GM18502 (cell line): Measurements from ENCODE around the gene SERPINA9.

ENCODE experiments used
- ATAC-seq: cut with Tn5 transposase; IDR thresholded peaks from one replicate; pipeline ENCODE4 v1.9.1; 2021; ENCODE audit warnings: mild to moderate bottlenecking; ENCODE audit not compliant: unreplicated experiment, poor library complexity

SERPINA9 gene

DNA sequence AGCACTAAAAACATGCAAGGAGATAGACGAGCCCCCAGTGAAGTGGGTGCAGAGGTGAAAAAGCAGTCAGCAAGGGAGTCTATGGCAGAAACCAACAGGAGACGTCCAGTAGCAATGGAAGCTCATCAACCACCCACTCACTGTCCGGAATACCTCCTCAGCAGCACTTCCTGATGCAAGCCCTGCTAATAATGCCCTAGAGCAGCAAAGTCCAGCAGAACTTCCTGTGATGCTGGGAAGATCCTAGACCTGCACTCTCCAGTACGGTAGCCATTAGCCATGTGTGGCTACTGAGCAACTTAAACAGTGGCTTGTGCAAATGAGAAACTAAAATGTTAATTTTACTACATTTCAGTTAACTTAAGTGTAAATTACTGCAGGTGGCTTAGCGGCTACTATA lies 11.0 kb downstream of the SERPINA9 start:
- no peak for ATAC-seq

DNA sequence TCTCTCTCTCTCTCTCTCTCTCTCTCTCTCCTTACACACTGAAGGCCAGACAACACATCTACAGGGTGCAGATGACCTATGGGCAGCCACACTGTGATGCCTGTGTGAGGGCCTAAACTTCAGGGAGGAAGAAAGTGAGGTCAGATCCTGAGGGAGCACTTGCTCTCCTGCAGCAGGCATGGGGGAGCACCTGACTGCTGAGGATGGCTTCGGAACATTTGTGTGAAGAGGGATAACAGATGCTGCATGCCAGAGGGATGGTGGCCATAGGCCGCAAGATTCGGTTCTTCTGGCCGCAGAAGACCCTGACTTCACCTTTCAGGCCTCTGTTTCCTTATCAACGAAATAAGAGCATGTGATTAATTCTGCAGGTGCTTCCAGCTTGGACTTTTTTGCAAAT lies 11.7 kb downstream of the SERPINA9 start:
- ATAC-seq = no peak

- ATAC-seq = no peak
Observed at GRCh38 chr14:94462763-94463572, 13.0 kb downstream of the SERPINA9 start.

DNA sequence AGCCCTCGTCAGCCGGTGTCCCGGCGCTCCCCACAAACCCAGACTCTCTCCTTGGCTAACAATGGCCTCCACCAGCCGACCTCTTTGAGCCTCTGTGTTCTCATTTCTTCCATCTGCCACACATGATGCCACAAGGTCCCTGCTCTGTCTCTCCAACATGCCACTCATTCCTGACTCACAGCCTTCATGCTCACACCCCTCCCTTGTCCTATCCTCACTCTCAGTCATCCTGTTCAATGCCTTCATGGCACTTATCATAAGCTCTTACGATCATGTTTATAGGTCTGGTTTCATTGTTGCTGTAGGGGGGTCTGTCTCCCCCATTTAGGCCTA lies 13.8 kb downstream of the SERPINA9 start:
- no peak for ATAC-seq

DNA sequence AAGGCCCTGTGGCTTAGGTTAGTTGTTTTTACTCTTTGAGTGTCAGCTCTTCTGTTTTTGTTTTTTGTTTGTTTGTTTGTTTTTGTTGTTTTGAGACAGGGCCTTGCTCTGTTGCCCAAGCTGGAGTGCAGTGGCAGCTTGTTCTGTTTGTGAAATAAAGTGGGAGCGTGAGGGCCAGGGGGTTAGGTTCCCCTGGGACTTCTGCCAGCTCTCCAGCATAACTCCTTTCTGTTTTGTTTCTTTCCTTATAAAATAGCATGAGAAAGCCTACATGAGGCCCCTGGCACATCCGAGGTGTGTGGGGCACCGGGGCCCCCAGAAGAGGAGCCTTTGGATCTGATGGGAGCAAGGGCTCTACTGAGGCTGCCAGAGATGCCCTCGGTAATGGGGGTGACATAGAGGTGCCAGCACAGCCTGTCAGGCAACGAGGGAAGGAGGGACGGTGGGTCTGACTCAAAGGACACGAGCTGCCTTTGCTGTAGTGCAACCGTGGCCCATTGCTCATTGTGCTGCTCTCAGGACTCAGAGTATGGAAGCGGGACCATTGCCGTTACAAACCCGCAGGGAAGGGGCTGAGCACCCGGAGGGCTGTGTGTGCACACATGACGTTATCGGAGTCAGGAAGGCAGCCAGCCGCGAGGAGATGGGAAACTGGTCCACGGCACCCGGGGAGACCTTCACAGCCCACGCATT lies 14.3 kb downstream of the SERPINA9 start:
- no peak for ATAC-seq

- ATAC-seq = no peak
Observed at GRCh38 chr14:94460631-94461416, 15.2 kb downstream of the SERPINA9 start.

DNA sequence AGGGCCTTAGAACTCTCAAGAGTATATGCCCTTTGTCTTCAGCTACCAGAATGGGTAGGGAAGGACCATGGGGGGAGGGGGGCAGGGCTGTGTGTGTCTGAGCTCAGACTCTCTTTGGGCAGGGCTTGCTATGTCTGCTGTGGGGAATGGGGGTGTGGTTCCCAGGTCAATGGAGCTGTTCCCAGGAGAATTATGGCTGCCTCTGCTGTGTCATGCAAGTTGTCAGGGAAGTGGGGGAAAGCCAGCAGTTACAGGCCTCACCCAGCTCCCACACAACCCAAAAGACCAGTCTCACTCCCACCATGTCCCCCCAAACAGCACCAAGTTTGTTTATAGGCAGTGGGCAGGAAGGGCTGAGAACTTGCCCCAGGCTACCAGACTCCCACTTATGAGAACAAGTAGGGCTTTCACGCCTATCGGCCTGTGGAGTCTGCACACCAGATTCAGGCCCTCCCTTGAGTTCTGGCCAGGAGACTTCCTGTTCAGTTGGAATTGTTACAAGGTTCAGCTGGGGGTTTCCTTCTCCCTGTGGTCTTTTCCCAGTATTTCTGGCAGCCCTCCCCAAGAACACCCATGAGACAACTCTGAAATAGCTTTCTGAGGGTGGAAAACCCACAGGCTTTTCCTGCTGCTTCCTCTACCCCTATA lies 17.3 kb downstream of the SERPINA9 start:
- ATAC-seq = no peak

- no peak for ATAC-seq
Observed at GRCh38 chr14:94458096-94458495, 17.9 kb downstream of the SERPINA9 start.

GRCh38 chr14:94455928-94456327 lies 20.1 kb downstream of the SERPINA9 start:
- no peak for ATAC-seq

GRCh38 chr14:94451826-94452225 lies 24.2 kb downstream of the SERPINA9 start:
- ATAC-seq = no peak

DNA sequence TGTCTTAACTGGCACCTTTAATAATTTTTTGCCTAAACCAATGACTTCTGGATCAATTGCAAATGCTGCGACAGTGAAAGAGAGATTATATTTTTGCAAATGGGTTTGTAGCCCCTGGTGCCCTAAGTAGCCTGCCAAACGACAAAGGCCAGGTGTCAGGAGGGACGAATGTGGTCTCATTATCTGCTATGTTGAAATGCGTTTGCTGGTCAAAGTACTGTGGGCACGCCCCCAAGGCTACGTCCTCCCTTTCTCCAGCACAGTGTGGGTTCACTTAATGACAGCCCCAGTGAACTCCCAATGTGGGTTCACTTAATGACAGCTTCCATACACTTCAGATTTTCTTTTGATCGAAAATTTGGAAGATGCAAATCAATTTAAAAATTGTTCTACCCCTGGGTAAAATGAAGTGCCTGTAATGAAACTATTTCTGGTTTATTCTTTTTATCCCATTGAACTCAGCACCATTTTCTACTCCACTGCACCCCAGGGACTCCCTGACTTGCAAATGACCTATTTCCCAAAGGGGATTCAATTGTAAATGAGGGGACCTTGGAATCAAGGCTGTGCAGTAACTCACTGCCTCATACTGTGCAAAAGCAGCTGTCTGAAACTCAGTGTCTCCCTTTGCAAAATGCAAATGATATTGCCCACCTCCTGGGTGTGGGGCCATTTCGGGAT lies 24.8 kb downstream of the SERPINA9 start:
- ATAC-seq = no peak

DNA sequence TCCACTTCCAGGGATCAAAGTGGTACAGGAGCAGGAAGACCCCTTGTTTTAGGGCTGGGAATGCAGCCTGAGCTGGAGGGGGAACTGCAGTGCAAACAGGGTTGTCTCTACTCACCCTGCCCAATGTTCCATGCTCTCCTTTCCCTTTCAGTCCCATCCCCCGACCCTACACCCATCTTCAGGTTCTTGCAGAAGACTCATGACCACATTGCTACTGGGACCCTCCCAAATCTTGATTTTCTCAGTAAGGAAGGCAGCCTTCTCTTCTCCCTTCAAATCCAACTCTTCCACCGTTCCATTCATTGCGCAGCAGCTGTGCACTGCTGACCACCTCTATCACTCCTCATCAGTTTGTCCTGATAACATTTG lies 25.3 kb downstream of the SERPINA9 start:
- ATAC-seq = no peak

DNA sequence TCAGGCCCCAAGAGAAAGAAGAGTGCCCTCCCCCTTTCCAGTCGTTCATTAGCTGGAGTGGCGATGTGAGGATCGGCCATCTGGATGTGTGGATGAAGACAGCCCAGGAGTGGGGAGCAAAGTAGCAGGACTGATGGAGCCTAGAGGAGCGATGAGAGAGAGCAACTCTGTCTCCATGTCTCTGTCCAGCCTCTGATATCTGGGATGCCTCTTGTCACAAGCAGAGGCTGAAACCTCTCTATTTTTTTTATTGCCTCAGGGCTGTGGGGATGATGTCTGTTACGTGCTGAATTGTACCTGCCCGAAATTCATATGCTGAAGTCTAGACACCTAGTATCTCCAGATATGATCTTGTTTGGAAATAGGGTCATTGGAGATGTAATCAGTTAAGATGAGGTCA lies 26.1 kb downstream of the SERPINA9 start:
- ATAC-seq = no peak

DNA sequence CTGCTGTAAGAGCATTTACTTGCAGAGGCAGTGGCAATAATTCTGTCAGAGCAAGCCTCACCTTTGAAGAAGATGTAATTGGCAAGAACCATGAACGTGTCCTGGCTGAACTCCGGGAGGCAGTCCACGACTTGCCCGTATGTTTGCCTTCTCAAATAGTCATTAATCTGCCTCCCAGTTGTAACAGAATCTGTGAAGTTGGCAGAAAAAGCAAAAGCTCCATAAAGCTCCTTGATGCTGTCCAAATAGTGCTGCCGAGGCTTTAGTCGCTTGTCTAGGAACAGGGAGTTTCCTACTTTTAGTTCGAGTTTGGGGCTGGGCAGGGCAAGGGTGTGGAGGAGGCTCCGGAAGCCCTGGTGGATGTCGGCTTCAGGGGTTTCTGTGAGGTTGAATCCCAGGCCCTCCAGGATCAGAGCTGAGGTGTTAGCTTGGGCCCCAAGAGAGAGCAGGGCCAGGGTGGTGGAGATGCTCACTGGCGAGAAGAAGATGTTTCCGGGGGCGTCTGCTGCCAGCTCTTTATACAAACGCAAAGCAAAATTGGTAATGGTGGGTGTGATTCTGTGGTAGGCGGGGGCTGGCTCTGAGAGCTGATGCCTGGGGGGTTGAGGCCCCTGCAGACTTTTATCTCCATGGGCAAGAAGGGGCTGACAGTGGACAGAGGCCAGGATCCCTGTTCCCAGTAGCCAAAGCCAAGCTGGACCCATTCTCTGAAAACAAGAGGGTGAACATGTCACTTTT lies 27.8 kb downstream of the SERPINA9 start:
- no peak for ATAC-seq

DNA sequence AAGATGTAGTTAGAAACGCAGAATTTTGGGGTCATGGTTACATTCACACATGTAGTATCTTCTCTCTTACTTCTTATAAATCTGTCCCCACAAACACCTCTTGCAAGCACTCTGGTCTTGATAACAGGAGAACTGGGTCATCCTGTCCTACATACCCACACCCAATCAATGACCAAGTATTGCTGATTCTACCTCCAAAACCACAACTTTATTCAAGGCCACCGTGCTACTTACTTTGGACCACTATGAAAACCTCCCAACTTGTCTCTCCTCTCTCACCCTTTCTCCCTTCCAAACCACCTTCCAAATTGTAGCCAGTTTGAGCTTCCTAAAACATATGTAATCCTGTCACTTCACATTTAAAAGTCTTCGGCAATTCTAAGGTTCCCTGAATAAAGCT lies 28.8 kb downstream of the SERPINA9 start:
- ATAC-seq = no peak

GRCh38 chr14:94446126-94446525 lies 29.9 kb downstream of the SERPINA9 start:
- ATAC-seq = no peak

GRCh38 chr14:94445003-94445402 lies 31.0 kb downstream of the SERPINA9 start:
- no peak for ATAC-seq

DNA sequence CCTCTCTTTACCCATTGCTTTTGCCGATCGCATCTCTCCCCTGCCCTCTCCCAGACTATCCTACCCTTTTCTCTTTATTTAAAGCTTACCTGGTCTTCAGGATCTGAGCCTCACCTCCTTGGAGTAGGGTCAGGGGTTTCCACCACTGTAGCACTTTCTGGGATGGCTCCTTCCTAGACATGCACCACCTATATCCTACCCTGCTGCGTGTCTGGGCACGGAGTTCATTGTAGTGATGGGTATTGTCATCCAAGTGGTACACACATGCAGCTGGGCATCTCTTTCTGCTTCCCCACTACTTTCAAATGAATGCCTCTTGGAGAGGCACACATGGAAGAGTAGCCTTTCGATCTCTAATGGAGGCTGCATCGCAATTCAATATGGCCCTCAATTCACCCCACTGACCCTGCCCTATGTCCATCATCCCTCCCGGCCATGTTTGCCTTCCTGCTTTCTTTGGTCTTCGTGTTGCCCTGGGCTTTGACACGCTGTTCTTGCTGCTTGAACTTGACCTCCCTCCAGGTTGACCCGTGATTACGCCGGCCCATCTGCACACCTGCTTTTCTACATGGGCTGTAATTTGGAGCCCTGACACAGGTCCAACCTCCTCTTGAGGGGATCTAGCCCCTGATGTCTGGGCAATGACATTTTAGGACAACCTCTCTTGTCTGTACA lies 34.3 kb downstream of the SERPINA9 start:
- ATAC-seq = no peak

- ATAC-seq = no peak
Observed at GRCh38 chr14:94441130-94441529, 34.9 kb downstream of the SERPINA9 start.
